Caco-2 (cell line): ENCODE data around the gene HARS1. TPM values are rescaled to one million over a fixed set of nuclear protein-coding genes. Genes with fewer than 3 reads are reported as not detected.

Experiments used
- BruUV-seq: library from RNA; stranded (reverse); fragments of 400-500 nt; replicated peaks from 2 replicates; lab custom pipeline; 2021; lab: Mats Ljungman, UMichigan
- CTCF ChIA-PET: fragments of 300-600 bp; sonication (Branson Sonifier 250); formaldehyde crosslinking; loops from one replicate; lab custom pipeline; 2022; ENCODE audit warnings: antibody characterized with exemption; lab: Charles Lee
- POLR2A ChIA-PET: fragments of 300-600 bp; sonication (Branson Sonifier 250); formaldehyde crosslinking; loops from one replicate; lab custom pipeline; 2022; ENCODE audit warnings: antibody characterized with exemption; lab: Charles Lee
- DNase-seq, 2 experiments: peaks; one replicate each; pipeline versions ENCODE4 v3.0.0 to v3.0.0-alpha.2; 2020 to 2022
- H3K27me3 ChIP-seq: replicated peaks from 2 replicates; pipeline ENCODE4 v1.6.0; 2011; ENCODE audit warnings: low read length; ENCODE audit not compliant: control insufficient read depth, insufficient read depth
- H3K36me3 ChIP-seq: 2 replicates; pipeline ENCODE4 v1.5.1; 2011; ENCODE audit warnings: low read length; ENCODE audit not compliant: control insufficient read depth, insufficient read depth
- H3K4me1 ChIP-seq: fragments of 250-450 bp; sonication (Bioruptor Pico); 2 replicates; pipeline ENCODE4 v1.5.1; 2020; ENCODE audit warnings: mild to moderate bottlenecking
- H3K4me3 ChIP-seq: 2 replicates; pipeline ENCODE4 v1.5.1; 2011; ENCODE audit warnings: low read depth, mild to moderate bottlenecking, control low read depth, low read length
- H3K9me3 ChIP-seq: fragments of 250-450 bp; sonication (Bioruptor Pico); 2 replicates; pipeline ENCODE4 v1.5.1; 2020; ENCODE audit warnings: mild to moderate bottlenecking, moderate library complexity
- H3K27ac Mint-ChIP-seq: one replicate; pipeline ENCODE4 v1.8.0; 2022; ENCODE audit warnings: mixed read lengths; ENCODE audit not compliant: unreplicated experiment
- H3K27me3 Mint-ChIP-seq: one replicate; pipeline ENCODE4 v1.8.0; 2022; ENCODE audit warnings: mixed read lengths; ENCODE audit not compliant: insufficient read depth, unreplicated experiment
- H3K36me3 Mint-ChIP-seq: one replicate; pipeline ENCODE4 v1.8.0; 2022; ENCODE audit warnings: mild to moderate bottlenecking, mixed read lengths; ENCODE audit not compliant: insufficient read depth, unreplicated experiment
- H3K4me1 Mint-ChIP-seq: one replicate; pipeline ENCODE4 v1.8.0; 2022; ENCODE audit warnings: low read depth, mixed read lengths; ENCODE audit not compliant: unreplicated experiment
- H3K4me3 Mint-ChIP-seq: one replicate; pipeline ENCODE4 v1.8.0; 2022; ENCODE audit warnings: mild to moderate bottlenecking, moderate library complexity, mixed read lengths; ENCODE audit not compliant: unreplicated experiment
- H3K9me3 Mint-ChIP-seq: one replicate; pipeline ENCODE4 v1.8.0; 2022; ENCODE audit warnings: mixed read lengths; ENCODE audit not compliant: unreplicated experiment
- intact Hi-C: fragments of 100-400 bp; cut with micrococcal nuclease; formaldehyde crosslinking; loops from one replicate; pipeline ENCODE4 v1.10.0; 2022; ENCODE audit not compliant: unreplicated experiment
- total RNA-seq: library from RNA; stranded (reverse); gene quantifications from 2 replicates; pipeline ENCODE4 v1.2.3, GENCODE V29; 2022
- TF ChIP-seq, protein P1 (sequence below), 2 experiments: fragments of 200-600 bp in 1 of 2; IDR thresholded peaks; 1 replicate in 1 of 2; 2 replicates in 1 of 2; pipeline versions ENCODE4 v1.5.1 to v1.8.0; 2011 to 2022; ENCODE audit warnings: antibody characterized with exemption in 1 of 2, control low read depth in 1 of 2, inconsistent platforms in 1 of 2, low read depth in 1 of 2, low read length in 1 of 2, mild to moderate bottlenecking in 1 of 2, moderate library complexity in 1 of 2; ENCODE audit not compliant: insufficient read depth in 1 of 2, severe bottlenecking in 1 of 2, unreplicated experiment in 1 of 2

HARS1 gene
- total RNA-seq, 1 experiment from 2014 or later: 83.5 TPM

DNA sequence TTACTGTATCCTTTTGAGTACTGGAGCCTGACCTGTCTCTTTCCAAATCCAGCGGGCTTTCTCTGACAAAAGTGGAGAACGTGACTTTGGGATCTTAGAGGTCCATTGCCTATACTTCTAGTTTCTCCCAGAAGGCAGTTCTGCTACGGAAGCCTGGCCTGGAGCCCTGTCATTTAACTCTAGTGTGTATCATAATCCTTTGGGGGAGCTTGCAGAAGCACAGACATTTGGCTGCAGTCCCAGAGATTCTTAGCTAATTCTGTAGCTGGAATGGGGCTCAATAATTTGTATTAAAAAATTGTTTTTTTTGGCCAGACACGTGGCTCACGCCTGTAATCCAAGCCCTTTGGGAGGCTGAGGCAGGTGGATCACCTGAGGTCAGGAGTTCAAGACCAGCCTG lies 3.1 kb upstream of the HARS1 start:
- no peaks in the 10 kb centered on the region for H3K9me3 ChIP-seq
- no peak overlapping the region for H3K27ac Mint-ChIP-seq
- H3K27me3 Mint-ChIP-seq: no peaks in the 10 kb centered on the region
- H3K4me3 ChIP-seq: no peak overlapping the region
- POLR2A ChIA-PET: no interaction called here
- H3K27me3 ChIP-seq: no peaks in the 10 kb centered on the region
- no peak overlapping the region for H3K4me3 Mint-ChIP-seq
- H3K4me1 Mint-ChIP-seq: no peaks in the 10 kb centered on the region
- H3K36me3 ChIP-seq: peaks cover 8% of the 10 kb centered on the region
- no peaks in the 10 kb centered on the region for H3K9me3 Mint-ChIP-seq
- intact Hi-C loops: no loop called here
- peaks cover 16% of the 10 kb centered on the region; the same call in 1 of the 2 replicates for H3K4me1 ChIP-seq
- CTCF ChIA-PET: no interaction called here
- BruUV-seq: no TSS peak
- TF ChIP-seq, protein P1, sequence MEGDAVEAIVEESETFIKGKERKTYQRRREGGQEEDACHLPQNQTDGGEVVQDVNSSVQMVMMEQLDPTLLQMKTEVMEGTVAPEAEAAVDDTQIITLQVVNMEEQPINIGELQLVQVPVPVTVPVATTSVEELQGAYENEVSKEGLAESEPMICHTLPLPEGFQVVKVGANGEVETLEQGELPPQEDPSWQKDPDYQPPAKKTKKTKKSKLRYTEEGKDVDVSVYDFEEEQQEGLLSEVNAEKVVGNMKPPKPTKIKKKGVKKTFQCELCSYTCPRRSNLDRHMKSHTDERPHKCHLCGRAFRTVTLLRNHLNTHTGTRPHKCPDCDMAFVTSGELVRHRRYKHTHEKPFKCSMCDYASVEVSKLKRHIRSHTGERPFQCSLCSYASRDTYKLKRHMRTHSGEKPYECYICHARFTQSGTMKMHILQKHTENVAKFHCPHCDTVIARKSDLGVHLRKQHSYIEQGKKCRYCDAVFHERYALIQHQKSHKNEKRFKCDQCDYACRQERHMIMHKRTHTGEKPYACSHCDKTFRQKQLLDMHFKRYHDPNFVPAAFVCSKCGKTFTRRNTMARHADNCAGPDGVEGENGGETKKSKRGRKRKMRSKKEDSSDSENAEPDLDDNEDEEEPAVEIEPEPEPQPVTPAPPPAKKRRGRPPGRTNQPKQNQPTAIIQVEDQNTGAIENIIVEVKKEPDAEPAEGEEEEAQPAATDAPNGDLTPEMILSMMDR (IDR thresholded peaks at IDR 0.05; ENCODE audit: insufficient read depth in 1 of 2, low read depth in 1 of 2, low read length in 1 of 2, severe bottlenecking in 1 of 2, unreplicated experiment in 1 of 2): no peak
- DNase-seq: no peak
- peaks cover 66% of the 10 kb centered on the region for H3K36me3 Mint-ChIP-seq

DNA sequence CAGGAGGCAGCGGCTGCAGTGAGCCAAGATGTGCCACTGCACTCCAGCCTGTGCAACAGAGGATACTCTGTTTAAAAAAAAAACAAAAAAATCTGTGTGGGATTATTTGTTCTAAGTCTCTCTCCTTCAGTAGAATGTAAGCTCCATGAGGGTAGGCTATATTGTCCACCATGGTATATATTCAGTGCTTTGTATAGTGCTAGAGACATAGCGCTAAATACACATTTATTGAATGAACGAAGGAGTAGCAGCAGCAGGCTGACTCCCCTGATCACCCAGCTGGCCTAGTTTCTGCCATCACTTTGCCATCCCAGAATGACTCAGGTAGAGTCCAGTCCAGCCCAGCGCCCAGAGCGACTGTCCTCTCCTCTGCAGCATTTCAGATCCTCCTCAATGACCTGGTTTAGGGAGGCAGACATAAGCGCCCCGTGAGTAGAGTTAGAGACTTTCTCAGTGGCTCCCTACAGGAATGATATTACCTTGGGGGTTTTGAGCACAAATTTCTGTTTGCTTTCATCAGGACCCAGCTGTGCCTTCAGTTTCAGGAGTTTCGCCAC lies 716 bp downstream of the HARS1 start:
- peak overlapping the region; percentile 96 for H3K4me3 ChIP-seq
- Mint-ChIP-seq H3K4me3 (peak overlapping the region; percentile 94), H3K36me3 (peaks cover 46% of the 10 kb centered on the region), H3K27ac (peak overlapping the region; percentile 89), H3K9me3 (no peaks in the 10 kb centered on the region), H3K4me1 (no peaks in the 10 kb centered on the region), H3K27me3 (no peaks in the 10 kb centered on the region)
- intact Hi-C loops: loop anchor here (2.0 kb wide), 2 partner anchors 28 to 44 kb away; partner anchors contain the start of genes IK and NDUFA2
- CTCF ChIA-PET: interaction anchor here (0.8 to 1.7 kb wide), 7 partner anchors 10 to 318 kb away, joined by 3 to 7 read pairs (median 4); partner anchors contain the start of gene ZMAT2
- DNase-seq: no peak
- peaks cover 16% of the 10 kb centered on the region; the same call in 1 of the 2 replicates for H3K4me1 ChIP-seq
- H3K9me3 ChIP-seq: no peaks in the 10 kb centered on the region
- BruUV-seq: TSS peak; percentile 64
- peaks cover 6% of the 10 kb centered on the region for H3K36me3 ChIP-seq
- H3K27me3 ChIP-seq: no peaks in the 10 kb centered on the region
- TF ChIP-seq, protein P1 (IDR thresholded peaks at IDR 0.05; ENCODE audit: insufficient read depth in 1 of 2, low read depth in 1 of 2, low read length in 1 of 2, severe bottlenecking in 1 of 2, unreplicated experiment in 1 of 2): no peak
- POLR2A ChIA-PET: interaction anchor here (0.6 to 2.0 kb wide), 15 partner anchors 9 to 344 kb away, joined by 3 to 23 read pairs (median 5); partner anchors contain the start of genes EIF4EBP3, IK, NDUFA2 and SRA1

DNA sequence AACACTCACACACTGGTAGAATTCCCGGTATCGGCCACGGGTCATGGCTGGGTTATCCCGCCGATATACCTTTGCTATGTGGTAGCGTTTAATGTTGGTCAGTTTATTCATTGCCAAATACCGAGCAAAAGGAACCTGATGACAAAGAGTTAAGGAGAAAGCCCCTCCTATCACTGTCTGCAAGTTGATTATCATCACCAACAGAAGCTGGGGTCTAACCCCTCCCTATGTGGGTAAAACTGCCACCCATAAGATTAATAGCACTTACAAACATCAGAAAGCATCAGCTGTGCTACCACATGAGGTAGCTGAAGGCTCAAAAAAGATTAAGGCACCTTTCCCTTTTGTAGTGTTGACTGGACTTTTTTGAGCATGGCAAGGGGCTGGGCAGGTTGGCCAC lies 12.2 kb downstream of the HARS1 start:
- Mint-ChIP-seq H3K4me3 (no peak overlapping the region), H3K36me3 (peaks cover 35% of the 10 kb centered on the region), H3K4me1 (no peaks in the 10 kb centered on the region), H3K27me3 (no peaks in the 10 kb centered on the region), H3K27ac (no peak overlapping the region), H3K9me3 (no peaks in the 10 kb centered on the region)
- intact Hi-C loops: no loop called here
- ChIA-PET CTCF (no interaction called here), POLR2A (no interaction called here)
- no peak overlapping the region for H3K4me3 ChIP-seq
- no peaks in the 10 kb centered on the region for H3K9me3 ChIP-seq
- no peak for DNase-seq
- H3K4me1 ChIP-seq: no peaks in the 10 kb centered on the region
- no peaks in the 10 kb centered on the region for H3K27me3 ChIP-seq
- TF ChIP-seq, protein P1 (IDR thresholded peaks at IDR 0.05; ENCODE audit: insufficient read depth in 1 of 2, low read depth in 1 of 2, low read length in 1 of 2, severe bottlenecking in 1 of 2, unreplicated experiment in 1 of 2): no peak
- H3K36me3 ChIP-seq: peaks cover 2% of the 10 kb centered on the region
- BruUV-seq: no TSS peak
